Measurements from ENCODE around the gene UCN2. TPM values are rescaled to one million over a fixed set of nuclear protein-coding genes. Genes with fewer than 3 reads are reported as not detected.

UCN2 gene
- total RNA-seq, 2 donors from 2014 or later = 3.0 TPM; not detected in 1

DNA sequence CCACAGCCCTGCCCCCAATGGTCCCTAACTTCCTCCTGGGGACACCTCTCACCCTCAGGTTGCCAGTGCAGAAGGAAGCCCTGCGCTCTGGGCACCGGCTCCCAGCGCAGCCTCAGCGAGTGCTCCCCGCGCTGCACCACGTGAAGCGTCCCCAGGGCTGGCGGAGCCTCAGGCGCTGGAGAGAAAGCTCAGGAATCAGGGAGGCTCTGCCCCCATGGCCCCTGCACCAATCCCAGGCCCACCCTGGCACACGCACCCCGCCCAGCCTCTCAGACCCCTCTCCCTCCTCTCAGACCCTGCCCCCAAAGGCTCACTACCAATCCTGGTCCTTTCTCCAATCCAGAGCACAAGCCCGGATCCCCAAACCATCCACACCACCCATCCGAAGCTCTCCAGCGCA, 24.6 kb upstream of the UCN2 start:
- Histone ChIP-seq H3K9me3 (no peaks in the 10 kb centered on the region), H3K27ac (no peak overlapping the region), H3K4me3 (no peak overlapping the region), H3K4me1 (ENCODE audit: control insufficient read depth in 1 of 2, low read depth in 2 of 2) (no peaks in the 10 kb centered on the region), H3K36me3 (no peaks in the 10 kb centered on the region), H3K27me3 (replicated peaks; ENCODE audit: insufficient read depth) (no peaks in the 10 kb centered on the region)
- TF ChIP-seq CTCF (IDR thresholded peaks at IDR 0.05) = no peak
- DNase-seq (ENCODE audit: low spot score) = no peak
- no peak for ATAC-seq (ENCODE audit: insufficient number of reproducible peaks, low FRiP score, low read depth)

DNA sequence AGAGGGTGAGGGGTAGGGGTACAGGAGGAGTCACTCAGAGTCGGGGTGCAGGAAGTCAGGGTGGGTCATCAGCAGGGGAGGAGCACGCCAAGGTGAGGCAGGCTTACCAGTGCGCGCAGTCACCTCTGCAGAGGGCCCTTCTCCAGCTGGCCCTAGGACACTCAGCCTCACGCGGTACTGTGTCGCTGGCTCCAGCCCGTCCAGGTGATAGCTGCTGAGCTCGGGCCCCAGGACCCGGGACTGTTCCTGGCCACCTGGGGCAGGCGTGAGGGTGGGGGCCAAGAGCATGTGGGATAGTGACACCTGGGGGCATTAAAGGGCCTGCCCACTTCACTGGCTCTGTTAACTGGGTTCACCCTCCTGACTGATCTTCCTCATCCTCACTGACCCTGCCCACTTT, 24.1 kb upstream of the UCN2 start:
- Histone ChIP-seq H3K27me3 (replicated peaks; ENCODE audit: insufficient read depth) (no peaks in the 10 kb centered on the region), H3K4me3 (no peak overlapping the region), H3K27ac (no peak overlapping the region), H3K9me3 (no peaks in the 10 kb centered on the region), H3K36me3 (no peaks in the 10 kb centered on the region), H3K4me1 (ENCODE audit: control insufficient read depth in 1 of 2, low read depth in 2 of 2) (no peaks in the 10 kb centered on the region)
- no peak for TF ChIP-seq CTCF (IDR thresholded peaks at IDR 0.05)
- DNase-seq (ENCODE audit: low spot score) = no peak
- ATAC-seq (ENCODE audit: insufficient number of reproducible peaks, low FRiP score, low read depth) = no peak

GRCh38 chr3:48585411-48585810, 21.8 kb upstream of the UCN2 start:
- no peak overlapping the region for H3K4me3 ChIP-seq
- DNase-seq (ENCODE audit: low spot score) (no peak), ATAC-seq (ENCODE audit: insufficient number of reproducible peaks, low FRiP score, low read depth) (no peak)
- H3K36me3 ChIP-seq = no peaks in the 10 kb centered on the region
- no peak overlapping the region for H3K27ac ChIP-seq
- no peak for TF ChIP-seq CTCF (IDR thresholded peaks at IDR 0.05)
- H3K9me3 ChIP-seq = no peaks in the 10 kb centered on the region
- H3K4me1 ChIP-seq (ENCODE audit: control insufficient read depth in 1 of 2, low read depth in 2 of 2) = no peaks in the 10 kb centered on the region
- no peaks in the 10 kb centered on the region for H3K27me3 ChIP-seq (replicated peaks; ENCODE audit: insufficient read depth)

DNA sequence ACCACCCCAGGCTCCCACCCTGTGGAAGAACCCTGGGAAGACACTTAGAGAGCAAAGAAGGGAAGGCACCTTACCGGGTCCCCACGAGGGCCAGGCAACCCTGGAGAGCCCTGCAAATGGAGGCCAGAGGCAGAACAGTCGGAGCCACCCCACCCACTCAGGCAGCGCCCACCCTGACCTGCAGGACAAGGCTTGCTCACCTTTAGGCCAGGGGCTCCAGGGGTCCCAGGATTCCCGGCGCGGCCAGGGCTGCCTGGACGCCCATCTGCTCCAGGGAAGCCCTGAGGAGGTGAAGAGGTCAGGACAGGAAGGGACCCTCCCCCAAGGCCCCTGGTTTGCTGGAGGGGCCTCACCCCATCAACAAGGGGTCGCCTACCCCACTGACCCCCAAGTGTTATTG, 21.3 kb upstream of the UCN2 start:
- no peaks in the 10 kb centered on the region for H3K4me1 ChIP-seq (ENCODE audit: control insufficient read depth in 1 of 2, low read depth in 2 of 2)
- DNase-seq (ENCODE audit: low spot score) = no peak
- TF ChIP-seq CTCF (IDR thresholded peaks at IDR 0.05) = no peak
- H3K27me3 ChIP-seq (replicated peaks; ENCODE audit: insufficient read depth) = no peaks in the 10 kb centered on the region
- H3K4me3 ChIP-seq = no peak overlapping the region
- no peaks in the 10 kb centered on the region for H3K9me3 ChIP-seq
- H3K27ac ChIP-seq = no peak overlapping the region
- ATAC-seq (ENCODE audit: insufficient number of reproducible peaks, low FRiP score, low read depth) = no peak
- no peaks in the 10 kb centered on the region for H3K36me3 ChIP-seq

DNA sequence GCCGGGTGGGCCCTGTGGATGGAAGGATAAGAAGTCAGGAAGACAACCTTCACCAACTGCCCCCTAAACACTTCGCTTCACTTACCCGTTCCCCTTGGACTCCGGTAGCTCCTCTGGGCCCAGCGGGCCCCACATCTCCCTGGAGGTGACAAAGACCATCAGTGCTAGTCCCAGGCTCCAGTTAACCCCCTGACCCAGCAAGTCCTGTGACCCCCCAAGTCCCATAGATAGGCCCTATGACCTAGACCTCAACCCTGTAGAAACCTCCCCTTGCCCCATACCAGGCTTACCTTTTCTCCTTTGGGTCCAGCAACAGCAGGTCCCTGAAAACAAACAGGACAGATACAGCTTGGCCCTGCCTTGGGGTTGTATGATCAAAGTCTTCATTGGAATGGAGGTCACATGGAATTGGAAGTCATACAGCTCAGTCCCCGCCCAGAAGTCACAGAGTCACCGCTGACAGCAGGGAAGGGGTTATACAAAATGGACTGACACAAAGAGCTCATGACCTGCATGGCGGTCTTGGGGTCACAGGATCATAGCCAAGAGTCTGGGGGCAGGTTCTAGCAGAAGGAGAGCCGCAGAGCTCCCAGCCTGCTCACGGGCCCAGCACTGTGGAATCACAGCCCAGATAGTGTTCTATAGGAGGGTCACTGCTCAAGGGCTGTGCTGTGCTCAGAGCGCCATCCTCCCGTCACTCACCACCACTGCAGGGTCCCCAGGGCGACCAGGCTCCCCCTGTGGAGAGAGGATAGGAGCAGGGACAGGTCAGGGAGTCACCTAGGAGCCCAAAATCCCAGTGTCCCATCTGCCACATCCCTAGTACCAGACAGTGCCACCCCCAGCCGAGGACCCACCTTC, 18.3 kb upstream of the UCN2 start:
- H3K36me3 ChIP-seq = no peaks in the 10 kb centered on the region
- TF ChIP-seq CTCF (IDR thresholded peaks at IDR 0.05) = no peak
- no peaks in the 10 kb centered on the region for H3K27me3 ChIP-seq (replicated peaks; ENCODE audit: insufficient read depth)
- H3K4me3 ChIP-seq = no peak overlapping the region
- no peak overlapping the region for H3K27ac ChIP-seq
- H3K4me1 ChIP-seq (ENCODE audit: control insufficient read depth in 1 of 2, low read depth in 2 of 2) = no peaks in the 10 kb centered on the region
- no peak for DNase-seq (ENCODE audit: low spot score)
- no peak for ATAC-seq (ENCODE audit: insufficient number of reproducible peaks, low FRiP score, low read depth)
- H3K9me3 ChIP-seq = no peaks in the 10 kb centered on the region

Data from thoracic aorta (tissue), 2 donors.